Gastroesophageal sphincter (tissue), 3 donors: ENCODE data around the gene SMYD4.

Source experiments
- POLR2A ChIP-seq, 2 donors: fragments of 450-650 bp; IDR thresholded peaks; one replicate each; pipeline ENCODE4 v1.6.1; 2017; ENCODE audit warnings: antibody characterized with exemption in 2 of 2, mild to moderate bottlenecking in 2 of 2, moderate library complexity in 1 of 2
- POLR2AphosphoS5 ChIP-seq: sonication (generic); formaldehyde crosslinking; IDR thresholded peaks from one replicate; pipeline ENCODE4 v1.6.1; 2017; ENCODE audit warnings: antibody characterized with exemption
- TF ChIP-seq, protein P1 (sequence below), 4 experiments: fragments of 200-600 bp in 2 of 4; fragments of 450-650 bp in 2 of 4; sonication (generic) in 1 of 4; IDR thresholded peaks; one replicate each; pipeline ENCODE4 v1.5.1; 2017 to 2019; ENCODE audit warnings: antibody characterized with exemption in 4 of 4, mild to moderate bottlenecking in 2 of 4, moderate library complexity in 2 of 4

DNA sequence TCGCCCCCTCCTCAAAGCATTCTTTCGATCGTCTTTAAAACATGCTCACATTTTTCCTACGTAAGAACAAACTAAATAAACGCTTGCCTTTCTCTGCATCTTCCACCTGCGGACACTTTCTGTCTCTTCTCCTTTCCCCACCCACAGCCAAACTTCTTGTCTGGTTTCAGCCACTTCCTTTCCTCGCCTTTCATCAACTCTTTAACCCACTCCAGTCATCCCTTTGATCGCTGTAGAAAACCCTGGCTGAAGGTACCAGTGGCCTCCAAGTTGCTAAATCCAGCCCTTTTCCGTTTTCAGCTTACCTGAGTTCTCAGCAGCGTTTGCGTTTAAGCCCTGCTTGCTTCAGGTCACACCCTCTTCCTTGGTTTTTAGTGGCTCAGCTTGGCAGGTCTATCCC lies 586 bp upstream of the SMYD4 start:
- TF ChIP-seq, protein P1, sequence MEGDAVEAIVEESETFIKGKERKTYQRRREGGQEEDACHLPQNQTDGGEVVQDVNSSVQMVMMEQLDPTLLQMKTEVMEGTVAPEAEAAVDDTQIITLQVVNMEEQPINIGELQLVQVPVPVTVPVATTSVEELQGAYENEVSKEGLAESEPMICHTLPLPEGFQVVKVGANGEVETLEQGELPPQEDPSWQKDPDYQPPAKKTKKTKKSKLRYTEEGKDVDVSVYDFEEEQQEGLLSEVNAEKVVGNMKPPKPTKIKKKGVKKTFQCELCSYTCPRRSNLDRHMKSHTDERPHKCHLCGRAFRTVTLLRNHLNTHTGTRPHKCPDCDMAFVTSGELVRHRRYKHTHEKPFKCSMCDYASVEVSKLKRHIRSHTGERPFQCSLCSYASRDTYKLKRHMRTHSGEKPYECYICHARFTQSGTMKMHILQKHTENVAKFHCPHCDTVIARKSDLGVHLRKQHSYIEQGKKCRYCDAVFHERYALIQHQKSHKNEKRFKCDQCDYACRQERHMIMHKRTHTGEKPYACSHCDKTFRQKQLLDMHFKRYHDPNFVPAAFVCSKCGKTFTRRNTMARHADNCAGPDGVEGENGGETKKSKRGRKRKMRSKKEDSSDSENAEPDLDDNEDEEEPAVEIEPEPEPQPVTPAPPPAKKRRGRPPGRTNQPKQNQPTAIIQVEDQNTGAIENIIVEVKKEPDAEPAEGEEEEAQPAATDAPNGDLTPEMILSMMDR (IDR thresholded peaks at IDR 0.05): no peak
- TF ChIP-seq POLR2AphosphoS5 (no peak), POLR2A (IDR thresholded peaks at IDR 0.05) (no peak)
